B cell (primary cell): ENCODE data around the gene DDAH2. TPM values are rescaled to one million over a fixed set of nuclear protein-coding genes. Genes with fewer than 3 reads are reported as not detected.
A peak's percentile ranks its signal among the peaks of the same experiment; 100 is the strongest.

ENCODE experiments used
- ATAC-seq: fragments of 200-7000 bp; cut with Tn5 transposase; one replicate; pipeline ENCODE4 v1.10.0; 2021; ENCODE audit warnings: low read depth, mild to moderate bottlenecking, moderate number of reproducible peaks, moderate library complexity
- CTCF ChIA-PET: fragments of 350-600 bp; sonication (Branson Sonifier 250); formaldehyde crosslinking; loops from one replicate; lab custom pipeline; 2021; ENCODE audit warnings: antibody characterized with exemption, inconsistent platforms; lab: Charles Lee
- POLR2A ChIA-PET: fragments of 350-600 bp; sonication (Branson Sonifier 250); formaldehyde crosslinking; loops from one replicate; lab custom pipeline; 2021; ENCODE audit warnings: antibody characterized with exemption; lab: Charles Lee
- DNase-seq: peaks from one replicate; pipeline ENCODE4 v3.0.0; 2013
- H2AFZ ChIP-seq: 2 replicates; pipeline ENCODE4 v1.6.1; 2012; ENCODE audit warnings: mild to moderate bottlenecking, low read depth, low read length; ENCODE audit not compliant: insufficient read depth, poor library complexity, severe bottlenecking
- H3K27ac ChIP-seq, 2 donors: 1 replicate in 1 of 2; 2 replicates in 1 of 2; pipeline ENCODE4 v1.5.1; 2012 to 2013; ENCODE audit warnings: low read length in 2 of 2, mild to moderate bottlenecking in 2 of 2, moderate library complexity in 1 of 2
- H3K27me3 ChIP-seq, 4 experiments: fragments of 200-600 bp in 1 of 4; sonication (generic) in 1 of 4; replicated peaks in 1 of 4; 1 replicate in 2 of 4; 2 replicates in 2 of 4; pipeline versions ENCODE4 v1.6.1 to v1.7.0; 2013 to 2016; ENCODE audit warnings: low read length in 3 of 4, mild to moderate bottlenecking in 2 of 4, mixed read lengths in 1 of 4, moderate library complexity in 1 of 4; ENCODE audit not compliant: insufficient read depth in 4 of 4, control insufficient read depth in 3 of 4; ENCODE audit errors: control extremely low read depth in 1 of 4
- H3K36me3 ChIP-seq, 2 experiments: replicated peaks in 1 of 2; 1 replicate in 1 of 2; 2 replicates in 1 of 2; pipeline versions ENCODE4 v1.6.1 to v1.7.1; 2013; ENCODE audit warnings: low read length in 1 of 2; ENCODE audit not compliant: insufficient read depth in 2 of 2, control insufficient read depth in 1 of 2; ENCODE audit errors: control extremely low read depth in 1 of 2, extremely low read depth in 1 of 2
- H3K4me1 ChIP-seq, 2 donors: fragments of 200-600 bp in 1 of 2; sonication (generic) in 1 of 2; 1 replicate in 1 of 2; 2 replicates in 1 of 2; pipeline versions ENCODE4 v1.5.1 to v1.6.1; 2013 to 2017; ENCODE audit warnings: low read length in 2 of 2; ENCODE audit not compliant: control insufficient read depth in 2 of 2, insufficient read depth in 2 of 2
- H3K4me2 ChIP-seq: replicated peaks from 2 replicates; pipeline ENCODE3; 2012; ENCODE audit warnings: mild to moderate bottlenecking, low read depth, low read length; ENCODE audit not compliant: poor library complexity, severe bottlenecking
- H3K4me3 ChIP-seq, 5 experiments: fragments of 200-600 bp in 1 of 5; sonication (generic) in 1 of 5; 1 replicate in 3 of 5; 2 replicates in 2 of 5; pipeline versions ENCODE4 v1.5.1 to v1.7.0; 2011 to 2016; ENCODE audit warnings: low read length in 4 of 5, mild to moderate bottlenecking in 4 of 5, low read depth in 2 of 5, control low read depth in 1 of 5, moderate library complexity in 1 of 5; ENCODE audit not compliant: insufficient read depth in 1 of 5; ENCODE audit errors: control extremely low read depth in 1 of 5, extremely low read depth in 1 of 5
- H3K79me2 ChIP-seq: fragments of 200-600 bp; sonication (generic); one replicate; pipeline ENCODE4 v1.6.0; 2016; ENCODE audit warnings: low read length; ENCODE audit not compliant: control insufficient read depth, insufficient read depth
- H3K9ac ChIP-seq: fragments of 200-600 bp; sonication (generic); 2 replicates; pipeline ENCODE4 v1.6.1; 2017; ENCODE audit warnings: mild to moderate bottlenecking, low read length, moderate library complexity
- H3K9me3 ChIP-seq, 3 donors: one replicate each; pipeline versions ENCODE4 v1.6.1 to v1.7.1; 2013; ENCODE audit warnings: low read length in 2 of 3; ENCODE audit not compliant: control insufficient read depth in 2 of 3, insufficient read depth in 1 of 3; ENCODE audit errors: control extremely low read depth in 1 of 3
- H4K20me1 ChIP-seq: 2 replicates; pipeline ENCODE4 v1.6.0; 2012; ENCODE audit warnings: mild to moderate bottlenecking, low read length; ENCODE audit not compliant: insufficient read depth, control insufficient read depth, poor library complexity, severe bottlenecking
- H3K27ac Mint-ChIP-seq: one replicate; pipeline ENCODE4 v1.8.0; 2021; ENCODE audit warnings: mixed read lengths
- H3K27me3 Mint-ChIP-seq: one replicate; pipeline ENCODE4 v1.8.0; 2021; ENCODE audit warnings: mixed read lengths
- H3K4me1 Mint-ChIP-seq: one replicate; pipeline ENCODE4 v1.8.0; 2021; ENCODE audit warnings: mixed read lengths
- H3K4me3 Mint-ChIP-seq: one replicate; pipeline ENCODE4 v1.8.0; 2021; ENCODE audit warnings: mixed read lengths
- H3K9me3 Mint-ChIP-seq: one replicate; pipeline ENCODE4 v1.8.0; 2022; ENCODE audit warnings: mixed read lengths; ENCODE audit not compliant: insufficient read depth
- CTCF ChIP-seq: fragments of 200-600 bp; IDR thresholded peaks from one replicate; pipeline ENCODE4 v1.8.0; 2022; ENCODE audit warnings: antibody characterized with exemption, mild to moderate bottlenecking
- EZH2 ChIP-seq: IDR thresholded peaks from 2 replicates; pipeline ENCODE4 v1.6.1; 2012; ENCODE audit warnings: borderline replicate concordance, low read depth, mild to moderate bottlenecking, moderate library complexity, low read length; ENCODE audit not compliant: insufficient read depth, poor library complexity, severe bottlenecking
- WGBS: methylation state at CpG from one replicate; pipeline ENCODE4 v1.1.5; 2013; ENCODE audit warnings: missing lambda C conversion rate; ENCODE audit not compliant: insufficient coverage; 5-methylcytosine and 5-hydroxymethylcytosine counted together
- intact Hi-C: fragments of 100-400 bp; cut with micrococcal nuclease; formaldehyde crosslinking; loops from one replicate; pipeline ENCODE4 v1.10.0; 2022
- polyA plus RNA-seq: library from polyadenylated mRNA; depleted of rRNA; stranded (reverse); fragments of >200 nt; gene quantifications from 2 replicates; pipeline ENCODE4 v1.2.3, GENCODE V29; 2012
- total RNA-seq, 2 donors: library from RNA; stranded (reverse); fragments of 120-200 nt in 1 of 2; gene quantifications; 1 replicate in 1 of 2; 2 replicates in 1 of 2; pipeline versions ENCODE4 v1.2.3 to v1.2.4, GENCODE V29; 2013 to 2022

The DDAH2 gene
- total and polyA plus RNA-seq, 2 donors (not counting 1 experiment from before 2014, with no cell fraction given): 59.2 to 87.2 TPM

GRCh38 chr6:31742894-31743293 lies 13.8 kb upstream of the DDAH2 start:
- peaks cover 4% of the 10 kb centered on the region in 2 experiments for H3K36me3 ChIP-seq
- no peak overlapping the region for H3K27ac ChIP-seq
- Mint-ChIP-seq H3K4me1 (peaks cover 34% of the 10 kb centered on the region), H3K27me3 (no peaks in the 10 kb centered on the region), H3K27ac (no peak overlapping the region), H3K4me3 (no peak overlapping the region), H3K9me3 (no peaks in the 10 kb centered on the region)
- 100% methylated on average over 2 of the region's 3 CpGs for WGBS
- H4K20me1 ChIP-seq: no peaks in the 10 kb centered on the region
- H3K79me2 ChIP-seq: peaks cover 19% of the 10 kb centered on the region
- peaks cover 24 to 25% of the 10 kb centered on the region in 2 donors for H3K4me1 ChIP-seq
- ATAC-seq: no peak
- H3K4me3 ChIP-seq: no peak overlapping the region
- no peak for DNase-seq
- CTCF ChIA-PET: no interaction called here
- no peaks in the 10 kb centered on the region for H3K27me3 ChIP-seq
- no peak for TF ChIP-seq CTCF
- TF ChIP-seq EZH2: no peak
- no peaks in the 10 kb centered on the region for H3K9me3 ChIP-seq
- POLR2A ChIA-PET: no interaction called here
- H2AFZ ChIP-seq: no peak overlapping the region
- H3K4me2 ChIP-seq: no peak overlapping the region
- intact Hi-C loops: no loop called here
- no peak overlapping the region for H3K9ac ChIP-seq

- H3K27ac ChIP-seq: no peak overlapping the region
- WGBS: 100% methylated on average over 1 of the region's 2 CpGs
- TF ChIP-seq EZH2 (no peak), CTCF (no peak)
- H3K9ac ChIP-seq: no peak overlapping the region
- H3K9me3 Mint-ChIP-seq: no peaks in the 10 kb centered on the region
- H3K4me1 ChIP-seq: peaks cover 35% of the 10 kb centered on the region in 2 donors
- peak overlapping the region; percentile 97 for H3K4me3 Mint-ChIP-seq
- H4K20me1 ChIP-seq: no peaks in the 10 kb centered on the region
- peaks cover 44% of the 10 kb centered on the region for H3K4me1 Mint-ChIP-seq
- peaks cover 21% of the 10 kb centered on the region for H3K79me2 ChIP-seq
- peaks cover 0 to 4% of the 10 kb centered on the region in 2 experiments for H3K36me3 ChIP-seq
- ATAC-seq (no peak), DNase-seq (no peak)
- no peaks in the 10 kb centered on the region for H3K27me3 ChIP-seq
- intact Hi-C loops: no loop called here
- no peaks in the 10 kb centered on the region for H3K9me3 ChIP-seq
- no peak overlapping the region for H3K27ac Mint-ChIP-seq
- ChIA-PET CTCF (interaction anchor here (1.0 to 7.8 kb wide), 5 partner anchors 13 to 48 kb away, joined by 4 to 90 read pairs (median 34); partner anchors contain the start of genes DDAH2 and VWA7), POLR2A (interaction anchor here (0.6 to 0.7 kb wide), 2 partner anchors 30 to 350 kb away, joined by 3 read pairs; no protein-coding TSS in a partner anchor)
- no peaks in the 10 kb centered on the region for H3K27me3 Mint-ChIP-seq
- H2AFZ ChIP-seq: no peak overlapping the region
- H3K4me2 ChIP-seq: no peak overlapping the region
- no peak overlapping the region for H3K4me3 ChIP-seq
Measured at GRCh38 chr6:31741815-31742214, 12.7 kb upstream of the DDAH2 start.
